HS-27A (cell line): ENCODE measurements around the gene ESYT2.
A peak's percentile ranks its signal among the peaks of the same experiment; 100 is the strongest.

Experiments used
- DNase-seq: peaks from one replicate; pipeline ENCODE4 v3.0.0-alpha.2; 2012; ENCODE audit warnings: low read depth, missing footprints

The ESYT2 gene

GRCh38 chr7:158827411-158828132 lies 1.7 kb downstream of the ESYT2 start:
- DNase-seq: no peak

GRCh38 chr7:158825628-158826289 lies 3.5 kb downstream of the ESYT2 start:
- no peak for DNase-seq

GRCh38 chr7:158824028-158824427 lies 5.3 kb downstream of the ESYT2 start:
- no peak for DNase-seq

GRCh38 chr7:158821171-158822031 lies 7.9 kb downstream of the ESYT2 start:
- DNase-seq: no peak

GRCh38 chr7:158820656-158821055 lies 8.7 kb downstream of the ESYT2 start:
- no peak for DNase-seq

GRCh38 chr7:158819571-158820203 lies 9.6 kb downstream of the ESYT2 start:
- no peak for DNase-seq

- peak; percentile 86 for DNase-seq
Observed at GRCh38 chr7:158818325-158819213, 10.7 kb downstream of the ESYT2 start.

- no peak for DNase-seq
Observed at GRCh38 chr7:158816995-158817394, 12.3 kb downstream of the ESYT2 start.

- no peak for DNase-seq
Observed at GRCh38 chr7:158816271-158816670, 13.0 kb downstream of the ESYT2 start.

GRCh38 chr7:158815800-158816128 lies 13.5 kb downstream of the ESYT2 start:
- no peak for DNase-seq

GRCh38 chr7:158815083-158815799 lies 14.1 kb downstream of the ESYT2 start:
- no peak for DNase-seq

- no peak for DNase-seq
Observed at GRCh38 chr7:158814637-158815036, 14.7 kb downstream of the ESYT2 start.

- no peak for DNase-seq
Observed at GRCh38 chr7:158812684-158813083, 16.6 kb downstream of the ESYT2 start.

- no peak for DNase-seq
Observed at GRCh38 chr7:158811894-158812293, 17.4 kb downstream of the ESYT2 start.

GRCh38 chr7:158811461-158811860 lies 17.8 kb downstream of the ESYT2 start:
- DNase-seq: no peak

- DNase-seq: no peak
Observed at GRCh38 chr7:158810846-158811245, 18.5 kb downstream of the ESYT2 start.

- DNase-seq: no peak
Observed at GRCh38 chr7:158809596-158809995, 19.7 kb downstream of the ESYT2 start.

- DNase-seq: no peak
Observed at GRCh38 chr7:158808126-158808525, 21.2 kb downstream of the ESYT2 start.

GRCh38 chr7:158805937-158806336 lies 23.4 kb downstream of the ESYT2 start:
- DNase-seq: no peak

GRCh38 chr7:158805414-158805813 lies 23.9 kb downstream of the ESYT2 start:
- DNase-seq: no peak

GRCh38 chr7:158804335-158804734 lies 25.0 kb downstream of the ESYT2 start:
- DNase-seq: no peak
